Right lobe of liver (tissue), 6 donors: ENCODE measurements around the gene C1QTNF1. TPM values are rescaled to one million over a fixed set of nuclear protein-coding genes. Genes with fewer than 3 reads are reported as not detected.
A peak's percentile ranks its signal among the peaks of the same experiment; 100 is the strongest.

Experiments
- ATAC-seq, 4 donors: fragments of 200-7000 bp; cut with Tn5 transposase; one replicate each; pipeline ENCODE4 v1.9.1; 2020; ENCODE audit warnings: mild to moderate bottlenecking in 4 of 4, moderate library complexity in 4 of 4
- DNase-seq, 3 donors: peaks; one replicate each; pipeline ENCODE4 v3.0.0-alpha.2; 2020
- H3K27ac ChIP-seq, 3 donors: fragments of 200-600 bp; one replicate each; pipeline ENCODE4 v1.8.0; 2022
- H3K27me3 ChIP-seq, 2 donors: fragments of 200-600 bp; one replicate each; pipeline ENCODE4 v1.8.0; 2022
- H3K36me3 ChIP-seq, 4 donors: fragments of 200-600 bp; sonication (generic) in 1 of 4; one replicate each; pipeline versions ENCODE4 v1.5.1 to v1.8.0; 2017 to 2022; ENCODE audit warnings: control low read depth in 1 of 4
- H3K4me1 ChIP-seq, 4 donors: fragments of 200-600 bp; sonication (generic) in 1 of 4; one replicate each; pipeline versions ENCODE4 v1.5.1 to v1.8.0; 2017 to 2022; ENCODE audit warnings: control low read depth in 1 of 4
- H3K4me3 ChIP-seq, 3 donors: fragments of 200-600 bp; one replicate each; pipeline ENCODE4 v1.8.0; 2022
- H3K9me3 ChIP-seq, 4 donors: fragments of 200-600 bp; sonication (generic) in 1 of 4; one replicate each; pipeline versions ENCODE4 v1.5.1 to v1.8.0; 2017 to 2022; ENCODE audit warnings: control low read depth in 1 of 4
- CTCF ChIP-seq, 4 donors: fragments of 200-600 bp in 3 of 4; fragments of 450-650 bp in 1 of 4; IDR thresholded peaks; one replicate each; pipeline versions ENCODE4 v1.5.1 to v1.8.0; 2016 to 2022; ENCODE audit warnings: antibody characterized with exemption in 4 of 4, mild to moderate bottlenecking in 2 of 4
- POLR2A ChIP-seq: fragments of 450-650 bp; IDR thresholded peaks from one replicate; pipeline ENCODE4 v1.6.1; 2017; ENCODE audit warnings: antibody characterized with exemption, mild to moderate bottlenecking
- WGBS: methylation state at CpG from one replicate; pipeline ENCODE4 v1.1.6; 2018; ENCODE audit warnings: low coverage, low lambda C conversion rate; ENCODE audit not compliant: insufficient coverage; ENCODE audit errors: missing lambda C conversion rate; 5-methylcytosine and 5-hydroxymethylcytosine counted together
- intact Hi-C, 2 donors: fragments of 100-400 bp; cut with DNase I; formaldehyde crosslinking; loops; one replicate each; pipeline versions ENCODE4 v1.11.2 to v1.14.1; 2022
- total RNA-seq, 6 experiments: library from RNA; depleted of rRNA in 2 of 6; stranded (reverse); fragments of >200 nt in 2 of 6; fragmentation: NEBNext Ultra II Directional in 3 of 6; extraction: Animal tissue kit (Norgen Biotek cat#: 25700) in 3 of 6; gene quantifications; one replicate each; pipeline versions ENCODE4 v1.1.0 to v1.2.4, GENCODE V29; 2016 to 2023
- donor health status: DM: no; HTN: yes; CAD: no.
- donor health status: DM: no; HTN: no; CAD: no.
- donor health status: DM: no; HTN: no; CAD: no.
- donor health status: DM: no; HTN: yes; CAD: no.
- donor health status: DM: no; HTN: yes; CAD: no.

Gene C1QTNF1
- total RNA-seq, 6 experiments from 2014 or later, result 9.8 to 40.2 (median 26.2) TPM

- Histone ChIP-seq H3K9me3 (no peaks in the 10 kb centered on the region), H3K4me1 (peaks cover 0 to 3% (median 0%) of the 10 kb centered on the region in 4 donors), H3K4me3 (no peak overlapping the region), H3K27ac (no peak overlapping the region), H3K27me3 (no peaks in the 10 kb centered on the region), H3K36me3 (no peaks in the 10 kb centered on the region)
- ATAC-seq (no peak), DNase-seq (no peak)
- TF ChIP-seq CTCF (IDR thresholded peaks at IDR 0.05), result no peak
- no peak for TF ChIP-seq POLR2A
- 68% methylated on average over 26 of the region's 26 CpGs for WGBS
- intact Hi-C loops, result no loop called here
Measured at GRCh38 chr17:79031996-79032875, 8.3 kb downstream of the C1QTNF1 start.

- no peak overlapping the region for H3K27ac ChIP-seq
- 85% methylated on average over 8 of the region's 9 CpGs for WGBS
- no peaks in the 10 kb centered on the region for H3K4me1 ChIP-seq
- H3K27me3 ChIP-seq, result no peaks in the 10 kb centered on the region
- no peak overlapping the region for H3K4me3 ChIP-seq
- no peaks in the 10 kb centered on the region for H3K9me3 ChIP-seq
- H3K36me3 ChIP-seq, result no peaks in the 10 kb centered on the region
- intact Hi-C loops, result no loop called here
- TF ChIP-seq CTCF (IDR thresholded peaks at IDR 0.05) (no peak), POLR2A (no peak)
- ATAC-seq (no peak), DNase-seq (no peak)
Measured at GRCh38 chr17:79033046-79033616, 9.2 kb downstream of the C1QTNF1 start.

- intact Hi-C loops, result no loop called here
- H3K36me3 ChIP-seq, result no peaks in the 10 kb centered on the region
- 40% methylated on average over 2 of the region's 28 CpGs for WGBS
- DNase-seq (no peak), ATAC-seq (peak in 3 of 4 donors; percentile 8 to 22 (median 13))
- no peak overlapping the region for H3K27ac ChIP-seq
- no peak overlapping the region for H3K4me3 ChIP-seq
- TF ChIP-seq POLR2A, result no peak
- TF ChIP-seq CTCF (IDR thresholded peaks at IDR 0.05), result no peak
- no peaks in the 10 kb centered on the region for H3K9me3 ChIP-seq
- no peaks in the 10 kb centered on the region for H3K27me3 ChIP-seq
- no peaks in the 10 kb centered on the region for H3K4me1 ChIP-seq
Measured at GRCh38 chr17:79033741-79034501, 10.0 kb downstream of the C1QTNF1 start.

GRCh38 chr17:79034931-79035485, 11.0 kb downstream of the C1QTNF1 start:
- H3K27me3 ChIP-seq, result no peaks in the 10 kb centered on the region
- TF ChIP-seq CTCF (IDR thresholded peaks at IDR 0.05) (no peak), POLR2A (no peak)
- H3K4me3 ChIP-seq, result no peak overlapping the region
- DNase-seq (peak in 1 of 3 donors; percentile 33), ATAC-seq (no peak)
- no peaks in the 10 kb centered on the region for H3K9me3 ChIP-seq
- 19% methylated on average over 4 of the region's 8 CpGs for WGBS
- intact Hi-C loops, result no loop called here
- H3K36me3 ChIP-seq, result no peaks in the 10 kb centered on the region
- no peak overlapping the region for H3K27ac ChIP-seq
- H3K4me1 ChIP-seq, result no peaks in the 10 kb centered on the region
